ENCODE results near the gene EIF2A.
"Not testable (repeated sequence)": the region's sequence is repeated elsewhere in the genome, so short reads cannot be mapped to it uniquely, and the experiment has no call there.

Gene EIF2A

GRCh38 chr3:150620002-150620689, 73.6 kb downstream of the EIF2A start:
- WGBS, 2 experiments (ENCODE audit: insufficient coverage in 2 of 2): 100% methylated on average over 1 of the region's 7 CpGs; no CpG with 5 or more reads in 1 of the 2 experiments
- Histone ChIP-seq H3K4me3 (ENCODE audit: extremely low read depth, insufficient read depth, low read length, poor library complexity, severe bottlenecking) (no peak overlapping the region), H3K9me3 (ENCODE audit: control insufficient read depth, low read length) (no peaks in the 10 kb centered on the region), H3K36me3 (ENCODE audit: control insufficient read depth, insufficient read depth, low read length) (peaks cover 23% of the 10 kb centered on the region), H3K4me1 (ENCODE audit: control insufficient read depth, insufficient read depth, low read length, poor library complexity, severe bottlenecking) (peaks cover 3% of the 10 kb centered on the region), H3K27ac (ENCODE audit: low read depth, low read length, severe bottlenecking) (no peak overlapping the region)

- not testable (repeated sequence) for H3K4me1 ChIP-seq (ENCODE audit: control insufficient read depth, insufficient read depth, low read length, poor library complexity, severe bottlenecking); H3K9me3 ChIP-seq (ENCODE audit: control insufficient read depth, low read length); H3K27ac ChIP-seq (ENCODE audit: low read depth, low read length, severe bottlenecking); H3K4me3 ChIP-seq (ENCODE audit: extremely low read depth, insufficient read depth, low read length, poor library complexity, severe bottlenecking)
- H3K36me3 ChIP-seq (ENCODE audit: control insufficient read depth, insufficient read depth, low read length): peaks cover 40% of the 10 kb centered on the region
Measured at GRCh38 chr3:150622955-150623354, 76.4 kb downstream of the EIF2A start.

- Histone ChIP-seq H3K27ac (ENCODE audit: low read depth, low read length, severe bottlenecking) (no peak overlapping the region), H3K36me3 (ENCODE audit: control insufficient read depth, insufficient read depth, low read length) (peaks cover 32% of the 10 kb centered on the region), H3K4me1 (ENCODE audit: control insufficient read depth, insufficient read depth, low read length, poor library complexity, severe bottlenecking) (peaks cover 3% of the 10 kb centered on the region), H3K4me3 (ENCODE audit: extremely low read depth, insufficient read depth, low read length, poor library complexity, severe bottlenecking) (no peak overlapping the region), H3K9me3 (ENCODE audit: control insufficient read depth, low read length) (no peaks in the 10 kb centered on the region)
- WGBS, 2 experiments (ENCODE audit: insufficient coverage in 2 of 2): no CpG with 5 or more reads among the region's 1 CpG
Measured at GRCh38 chr3:150623945-150624344, 77.4 kb downstream of the EIF2A start.

DNA sequence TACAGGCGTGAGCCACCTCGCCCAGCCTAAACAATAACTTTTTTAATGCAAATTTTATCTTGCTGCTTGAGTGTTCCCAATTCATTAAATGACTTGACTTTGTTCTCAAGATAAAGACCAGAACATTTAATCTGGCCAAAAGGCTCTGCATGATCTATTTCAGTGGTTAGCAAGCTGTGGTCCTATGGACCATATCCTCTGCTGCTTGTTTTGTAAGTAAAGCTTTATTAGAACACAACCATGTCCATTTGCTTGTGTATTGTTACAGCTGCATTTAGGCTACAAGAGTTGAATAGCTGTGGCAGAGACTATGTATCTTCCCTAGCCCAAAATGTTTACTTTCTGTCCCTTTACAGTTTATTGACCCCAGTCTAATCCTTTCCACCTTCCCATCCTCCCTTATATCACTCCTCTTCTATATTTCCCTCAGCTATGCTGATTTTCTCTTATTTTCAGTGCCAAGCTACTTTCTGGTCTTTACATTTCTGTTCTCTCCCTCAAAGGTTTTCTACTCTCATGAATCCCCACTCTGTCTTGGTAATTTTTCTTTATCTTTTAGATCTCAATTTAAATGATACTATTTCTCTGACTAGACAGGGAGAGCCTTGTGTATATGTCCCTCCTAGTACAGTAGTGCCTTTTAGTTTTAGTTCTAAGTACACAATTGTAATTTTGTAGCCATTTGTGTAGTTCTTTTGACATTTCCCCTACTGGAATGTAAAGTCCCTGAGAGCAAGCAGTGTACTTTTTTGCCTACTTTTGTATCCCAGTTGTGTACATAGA, 79.8 kb downstream of the EIF2A start:
- H3K27ac ChIP-seq (ENCODE audit: low read depth, low read length, severe bottlenecking): no peak overlapping the region
- no peak overlapping the region for H3K4me3 ChIP-seq (ENCODE audit: extremely low read depth, insufficient read depth, low read length, poor library complexity, severe bottlenecking)
- H3K9me3 ChIP-seq (ENCODE audit: control insufficient read depth, low read length): no peaks in the 10 kb centered on the region
- peaks cover 3% of the 10 kb centered on the region for H3K4me1 ChIP-seq (ENCODE audit: control insufficient read depth, insufficient read depth, low read length, poor library complexity, severe bottlenecking)
- 90 to 100% methylated on average over 2 of the region's 2 CpGs for WGBS, 2 experiments (ENCODE audit: insufficient coverage in 2 of 2)
- H3K36me3 ChIP-seq (ENCODE audit: control insufficient read depth, insufficient read depth, low read length): peaks cover 44% of the 10 kb centered on the region

GRCh38 chr3:150627557-150627956, 81.0 kb downstream of the EIF2A start:
- peaks cover 3% of the 10 kb centered on the region for H3K4me1 ChIP-seq (ENCODE audit: control insufficient read depth, insufficient read depth, low read length, poor library complexity, severe bottlenecking)
- no peak overlapping the region for H3K27ac ChIP-seq (ENCODE audit: low read depth, low read length, severe bottlenecking)
- H3K4me3 ChIP-seq (ENCODE audit: extremely low read depth, insufficient read depth, low read length, poor library complexity, severe bottlenecking): no peak overlapping the region
- WGBS, 2 experiments (ENCODE audit: insufficient coverage in 2 of 2): 100% methylated on average over 2 of the region's 2 CpGs; no CpG with 5 or more reads in 1 of the 2 experiments
- H3K36me3 ChIP-seq (ENCODE audit: control insufficient read depth, insufficient read depth, low read length): peaks cover 44% of the 10 kb centered on the region
- no peaks in the 10 kb centered on the region for H3K9me3 ChIP-seq (ENCODE audit: control insufficient read depth, low read length)

GRCh38 chr3:150631515-150632221, 85.1 kb downstream of the EIF2A start:
- Histone ChIP-seq H3K4me3 (ENCODE audit: extremely low read depth, insufficient read depth, low read length, poor library complexity, severe bottlenecking) (no peak overlapping the region), H3K9me3 (ENCODE audit: control insufficient read depth, low read length) (no peaks in the 10 kb centered on the region), H3K4me1 (ENCODE audit: control insufficient read depth, insufficient read depth, low read length, poor library complexity, severe bottlenecking) (peaks cover 8% of the 10 kb centered on the region), H3K27ac (ENCODE audit: low read depth, low read length, severe bottlenecking) (no peak overlapping the region), H3K36me3 (ENCODE audit: control insufficient read depth, insufficient read depth, low read length) (peaks cover 26% of the 10 kb centered on the region)
- 97 to 100% methylated on average over 3 to 4 of the region's 7 CpGs for WGBS, 2 experiments (ENCODE audit: insufficient coverage in 2 of 2)

DNA sequence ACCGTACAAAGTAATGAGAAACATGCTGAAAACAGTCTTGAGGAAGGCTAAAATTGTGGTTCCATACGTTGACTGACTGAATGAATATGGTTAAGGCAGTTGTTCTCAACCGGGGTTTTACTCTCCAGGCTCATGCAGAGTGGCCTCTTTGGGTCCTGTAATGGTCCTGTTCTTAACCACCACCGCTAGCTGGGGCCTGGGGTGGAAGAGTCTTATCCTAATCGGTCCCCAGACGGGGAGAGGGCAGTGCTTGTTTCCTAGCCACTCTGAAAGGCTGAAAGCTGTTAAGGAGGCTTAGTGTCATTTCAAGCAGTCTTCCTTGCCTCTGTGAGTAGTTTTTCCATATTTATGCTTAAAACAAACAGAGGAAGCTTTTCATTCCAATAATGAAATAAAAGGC, 88.5 kb downstream of the EIF2A start:
- 86 to 90% methylated on average over 3 to 6 of the region's 6 CpGs for WGBS, 2 experiments (ENCODE audit: insufficient coverage in 2 of 2)
- Histone ChIP-seq H3K9me3 (ENCODE audit: control insufficient read depth, low read length) (no peaks in the 10 kb centered on the region), H3K27ac (ENCODE audit: low read depth, low read length, severe bottlenecking) (peak overlapping the region; percentile 76), H3K4me1 (ENCODE audit: control insufficient read depth, insufficient read depth, low read length, poor library complexity, severe bottlenecking) (peaks cover 8% of the 10 kb centered on the region), H3K4me3 (ENCODE audit: extremely low read depth, insufficient read depth, low read length, poor library complexity, severe bottlenecking) (no peak overlapping the region), H3K36me3 (ENCODE audit: control insufficient read depth, insufficient read depth, low read length) (peaks cover 7% of the 10 kb centered on the region)

- H3K36me3 ChIP-seq (ENCODE audit: control insufficient read depth, insufficient read depth, low read length): peaks cover 5% of the 10 kb centered on the region
- H3K4me1 ChIP-seq (ENCODE audit: control insufficient read depth, insufficient read depth, low read length, poor library complexity, severe bottlenecking): peaks cover 8% of the 10 kb centered on the region
- no peaks in the 10 kb centered on the region for H3K9me3 ChIP-seq (ENCODE audit: control insufficient read depth, low read length)
- no CpG with 5 or more reads among the region's 1 CpG for WGBS, 2 experiments (ENCODE audit: insufficient coverage in 2 of 2)
- H3K4me3 ChIP-seq (ENCODE audit: extremely low read depth, insufficient read depth, low read length, poor library complexity, severe bottlenecking): no peak overlapping the region
- H3K27ac ChIP-seq (ENCODE audit: low read depth, low read length, severe bottlenecking): peak overlapping the region; percentile 76
Measured at GRCh38 chr3:150635526-150635925, 88.9 kb downstream of the EIF2A start.
